GM12801 (cell line): ENCODE results near the gene ALOXE3.

Experiments
- TF ChIP-seq, protein P1 (sequence below): IDR thresholded peaks from one replicate; pipeline ENCODE4 v1.5.1; 2011; ENCODE audit warnings: control low read depth; ENCODE audit not compliant: insufficient read length; ENCODE audit errors: extremely low read depth

ALOXE3 gene

DNA sequence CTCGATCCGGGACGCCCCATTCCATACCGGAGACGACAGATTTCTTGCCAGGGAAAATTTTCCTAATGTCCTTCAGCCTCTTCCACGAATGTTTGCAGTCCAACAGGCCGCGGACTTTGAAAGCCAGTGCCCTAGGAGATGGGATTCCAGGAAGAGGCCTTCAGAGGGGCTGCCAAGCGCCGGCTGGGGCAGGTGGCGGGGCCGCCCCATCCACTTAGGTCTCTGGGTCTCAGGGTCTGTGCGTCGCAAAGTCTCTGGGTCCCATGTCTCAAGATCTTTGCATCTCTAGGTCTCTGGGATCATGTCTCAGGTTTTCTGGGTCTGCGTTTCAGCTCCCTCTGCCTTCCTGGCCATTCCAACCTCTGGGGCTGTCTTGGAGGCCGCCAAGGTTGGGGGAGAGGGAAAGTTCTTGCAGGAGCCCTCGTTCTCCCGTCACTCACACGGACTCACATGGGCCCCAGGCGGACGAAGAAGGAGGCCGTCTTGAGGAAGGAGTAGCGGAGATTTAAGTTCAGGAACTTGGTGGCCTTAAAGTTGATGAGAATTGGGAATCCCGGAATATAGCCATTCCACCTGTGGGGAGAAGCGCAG, 38.0 kb downstream of the ALOXE3 start:
- TF ChIP-seq, protein P1, sequence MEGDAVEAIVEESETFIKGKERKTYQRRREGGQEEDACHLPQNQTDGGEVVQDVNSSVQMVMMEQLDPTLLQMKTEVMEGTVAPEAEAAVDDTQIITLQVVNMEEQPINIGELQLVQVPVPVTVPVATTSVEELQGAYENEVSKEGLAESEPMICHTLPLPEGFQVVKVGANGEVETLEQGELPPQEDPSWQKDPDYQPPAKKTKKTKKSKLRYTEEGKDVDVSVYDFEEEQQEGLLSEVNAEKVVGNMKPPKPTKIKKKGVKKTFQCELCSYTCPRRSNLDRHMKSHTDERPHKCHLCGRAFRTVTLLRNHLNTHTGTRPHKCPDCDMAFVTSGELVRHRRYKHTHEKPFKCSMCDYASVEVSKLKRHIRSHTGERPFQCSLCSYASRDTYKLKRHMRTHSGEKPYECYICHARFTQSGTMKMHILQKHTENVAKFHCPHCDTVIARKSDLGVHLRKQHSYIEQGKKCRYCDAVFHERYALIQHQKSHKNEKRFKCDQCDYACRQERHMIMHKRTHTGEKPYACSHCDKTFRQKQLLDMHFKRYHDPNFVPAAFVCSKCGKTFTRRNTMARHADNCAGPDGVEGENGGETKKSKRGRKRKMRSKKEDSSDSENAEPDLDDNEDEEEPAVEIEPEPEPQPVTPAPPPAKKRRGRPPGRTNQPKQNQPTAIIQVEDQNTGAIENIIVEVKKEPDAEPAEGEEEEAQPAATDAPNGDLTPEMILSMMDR: no peak

- TF ChIP-seq, protein P1: no peak
Measured at GRCh38 chr17:8079291-8080207, 38.8 kb downstream of the ALOXE3 start.

GRCh38 chr17:8076502-8077266, 41.6 kb downstream of the ALOXE3 start:
- TF ChIP-seq, protein P1: no peak

DNA sequence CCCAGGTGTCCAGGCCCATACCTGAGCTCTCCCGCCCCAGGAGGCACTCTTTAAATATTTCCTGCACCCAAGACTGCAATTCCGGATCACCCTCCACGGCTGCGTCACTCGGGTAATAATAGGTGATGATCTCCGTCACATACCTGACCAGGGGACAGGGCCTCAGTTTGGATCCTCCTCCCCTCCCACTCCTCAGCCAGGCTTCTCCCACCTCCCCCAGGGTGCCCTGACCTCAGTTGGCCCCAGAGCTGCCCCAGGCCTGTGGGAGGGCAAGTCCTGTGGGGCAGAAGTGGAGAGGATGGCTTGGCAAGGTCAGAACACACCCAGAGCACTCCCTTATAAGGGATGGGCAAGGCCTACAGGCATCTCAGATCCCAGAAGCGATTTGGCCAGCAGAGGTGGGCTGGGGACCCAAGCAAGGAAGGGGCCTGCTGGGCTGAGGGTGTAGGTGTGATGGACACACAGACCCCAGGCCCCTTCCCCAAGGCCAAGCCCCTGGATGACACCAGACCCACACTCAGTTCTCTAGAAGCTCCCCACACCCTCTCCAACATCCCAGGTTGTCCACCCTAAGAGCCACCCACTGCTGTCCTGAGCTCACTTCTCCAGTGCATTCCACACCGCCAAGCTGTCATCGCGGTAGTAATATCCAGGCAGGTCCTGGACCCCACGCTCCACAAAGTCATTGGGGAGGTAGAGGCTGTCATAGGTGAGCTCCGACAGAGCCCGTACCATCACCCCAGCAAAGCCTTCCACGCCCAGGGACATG, 42.6 kb downstream of the ALOXE3 start:
- TF ChIP-seq, protein P1: no peak

- TF ChIP-seq, protein P1: no peak
Measured at GRCh38 chr17:8075081-8075480, 43.2 kb downstream of the ALOXE3 start.

- TF ChIP-seq, protein P1: no peak
Measured at GRCh38 chr17:8074554-8074953, 43.8 kb downstream of the ALOXE3 start.
